ENCODE data around the gene GPR42.
"Not testable (repeated sequence)": the region's sequence is repeated elsewhere in the genome, so short reads cannot be mapped to it uniquely, and the experiment has no call there.

GPR42 gene

GRCh38 chr19:35363711-35364425 lies 7.0 kb upstream of the GPR42 start:
- no peak for DNase-seq

- DNase-seq, result no peak
These were observed 5.6 kb upstream of the GPR42 start for GRCh38 chr19:35365303-35365702.

GRCh38 chr19:35368378-35368777 lies 2.5 kb upstream of the GPR42 start:
- DNase-seq, result no peak

- no peak for DNase-seq
These were observed 1.3 kb upstream of the GPR42 start for GRCh38 chr19:35369522-35369921.

GRCh38 chr19:35373492-35373891 lies 2.6 kb downstream of the GPR42 start:
- no peak for DNase-seq

GRCh38 chr19:35374031-35374430 lies 3.2 kb downstream of the GPR42 start:
- not testable (repeated sequence) for DNase-seq

GRCh38 chr19:35375505-35376307 lies 4.8 kb downstream of the GPR42 start:
- no peak for DNase-seq

GRCh38 chr19:35377656-35378055 lies 6.8 kb downstream of the GPR42 start:
- no peak for DNase-seq

GRCh38 chr19:35378356-35378755 lies 7.5 kb downstream of the GPR42 start:
- no peak for DNase-seq

GRCh38 chr19:35379545-35379944 lies 8.7 kb downstream of the GPR42 start:
- DNase-seq, result not testable (repeated sequence)

- no peak for DNase-seq
These were observed 9.1 kb downstream of the GPR42 start for GRCh38 chr19:35379992-35380391.

GRCh38 chr19:35380450-35381124 lies 9.7 kb downstream of the GPR42 start:
- DNase-seq, result no peak

GRCh38 chr19:35381318-35381717 lies 10.4 kb downstream of the GPR42 start:
- no peak for DNase-seq

GRCh38 chr19:35381926-35382325 lies 11.1 kb downstream of the GPR42 start:
- DNase-seq, result no peak

GRCh38 chr19:35383536-35383935 lies 12.7 kb downstream of the GPR42 start:
- DNase-seq, result no peak

- no peak for DNase-seq
These were observed 17.6 kb downstream of the GPR42 start for GRCh38 chr19:35388277-35389054.

GRCh38 chr19:35389192-35389861 lies 18.5 kb downstream of the GPR42 start:
- peak; percentile 7 for DNase-seq

GRCh38 chr19:35392742-35393715 lies 22.2 kb downstream of the GPR42 start:
- DNase-seq, result peak; percentile 23

GRCh38 chr19:35395382-35396199 lies 24.7 kb downstream of the GPR42 start:
- peak; percentile 65 for DNase-seq

- DNase-seq, result peak; percentile 47
These were observed 25.5 kb downstream of the GPR42 start for GRCh38 chr19:35396240-35396885.
